Thyroid gland (tissue), 4 donors: Measurements from ENCODE around the gene PDGFRA.

ENCODE experiments used
- POLR2A ChIP-seq, 2 donors: fragments of 450-650 bp; IDR thresholded peaks; one replicate each; pipeline ENCODE4 v1.6.1; 2017; ENCODE audit warnings: antibody characterized with exemption in 2 of 2, mild to moderate bottlenecking in 2 of 2, moderate library complexity in 1 of 2
- TF ChIP-seq, protein P1 (sequence below), 6 experiments: fragments of 200-600 bp in 3 of 6; fragments of 450-650 bp in 3 of 6; sonication (generic) in 3 of 6; IDR thresholded peaks; one replicate each; pipeline ENCODE4 v1.5.1; 2016 to 2019; ENCODE audit warnings: antibody characterized with exemption in 6 of 6, mild to moderate bottlenecking in 2 of 6, inconsistent platforms in 1 of 6, moderate library complexity in 1 of 6

DNA sequence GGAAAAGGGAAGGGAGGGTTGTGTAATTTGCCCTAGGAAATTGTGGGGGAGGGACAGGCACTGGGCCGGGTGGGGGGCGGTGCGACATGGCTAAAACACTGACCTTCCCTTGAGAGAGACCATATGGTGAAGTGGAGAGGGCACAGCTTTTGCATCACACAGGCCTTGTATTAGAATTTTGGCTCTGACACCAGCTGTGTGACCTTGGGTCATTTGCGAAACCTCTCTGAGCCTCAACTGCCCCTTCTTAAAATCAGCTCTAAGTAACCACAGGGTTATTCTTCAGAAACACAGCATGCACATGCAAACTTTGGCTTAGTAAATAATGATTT is 25.8 kb downstream of the PDGFRA start:
- TF ChIP-seq, protein P1, sequence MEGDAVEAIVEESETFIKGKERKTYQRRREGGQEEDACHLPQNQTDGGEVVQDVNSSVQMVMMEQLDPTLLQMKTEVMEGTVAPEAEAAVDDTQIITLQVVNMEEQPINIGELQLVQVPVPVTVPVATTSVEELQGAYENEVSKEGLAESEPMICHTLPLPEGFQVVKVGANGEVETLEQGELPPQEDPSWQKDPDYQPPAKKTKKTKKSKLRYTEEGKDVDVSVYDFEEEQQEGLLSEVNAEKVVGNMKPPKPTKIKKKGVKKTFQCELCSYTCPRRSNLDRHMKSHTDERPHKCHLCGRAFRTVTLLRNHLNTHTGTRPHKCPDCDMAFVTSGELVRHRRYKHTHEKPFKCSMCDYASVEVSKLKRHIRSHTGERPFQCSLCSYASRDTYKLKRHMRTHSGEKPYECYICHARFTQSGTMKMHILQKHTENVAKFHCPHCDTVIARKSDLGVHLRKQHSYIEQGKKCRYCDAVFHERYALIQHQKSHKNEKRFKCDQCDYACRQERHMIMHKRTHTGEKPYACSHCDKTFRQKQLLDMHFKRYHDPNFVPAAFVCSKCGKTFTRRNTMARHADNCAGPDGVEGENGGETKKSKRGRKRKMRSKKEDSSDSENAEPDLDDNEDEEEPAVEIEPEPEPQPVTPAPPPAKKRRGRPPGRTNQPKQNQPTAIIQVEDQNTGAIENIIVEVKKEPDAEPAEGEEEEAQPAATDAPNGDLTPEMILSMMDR (IDR thresholded peaks at IDR 0.05): no peak
- no peak for TF ChIP-seq POLR2A (IDR thresholded peaks at IDR 0.05)
